Colonic mucosa (tissue), 4 donors: ENCODE data around the gene P4HB. TPM values are rescaled to one million over a fixed set of nuclear protein-coding genes. Genes with fewer than 3 reads are reported as not detected.

Source experiments
- DNase-seq: peaks from one replicate; pipeline ENCODE4 v3.0.0-alpha.2; 2020
- H3K27ac ChIP-seq: fragments of 200-600 bp; one replicate; pipeline ENCODE4 v1.8.0; 2021
- H3K27me3 ChIP-seq: fragments of 200-600 bp; one replicate; pipeline ENCODE4 v1.8.0; 2021
- H3K36me3 ChIP-seq: fragments of 200-600 bp; one replicate; pipeline ENCODE4 v1.8.0; 2021
- H3K4me1 ChIP-seq: fragments of 200-600 bp; one replicate; pipeline ENCODE4 v1.8.0; 2021; ENCODE audit warnings: mild to moderate bottlenecking
- H3K4me3 ChIP-seq: fragments of 200-600 bp; one replicate; pipeline ENCODE4 v1.8.0; 2021
- H3K9ac ChIP-seq, 2 donors: one replicate each; pipeline ENCODE4 v1.7.0; 2013; ENCODE audit warnings: control low read depth in 2 of 2, low read depth in 2 of 2, low read length in 2 of 2
- H3K9me3 ChIP-seq: fragments of 200-600 bp; one replicate; pipeline ENCODE4 v1.8.0; 2021
- CTCF ChIP-seq: fragments of 200-600 bp; IDR thresholded peaks from one replicate; pipeline ENCODE4 v1.8.0; 2022; ENCODE audit warnings: antibody characterized with exemption, mild to moderate bottlenecking
- intact Hi-C: fragments of 100-400 bp; cut with DNase I; formaldehyde crosslinking; loops from one replicate; pipeline ENCODE4 v1.14.1; 2022
- total RNA-seq, 2 donors: library from RNA; stranded (reverse); fragmentation: NEBNext Ultra II Directional in 1 of 2; extraction: Animal tissue kit (Norgen Biotek cat#: 25700) in 1 of 2; gene quantifications; one replicate each; pipeline ENCODE4 v1.2.1, GENCODE V29; 2021
- donor health status: healthy.
- donor health status: DM: no; HTN: no; CAD: no.
- donor health status: DM: no; HTN: no; CAD: no.

Gene P4HB
- total RNA-seq, 2 donors from 2014 or later = 719 to 1,051 TPM

- H3K27me3 ChIP-seq = peaks cover 57% of the 10 kb centered on the region
- H3K27ac ChIP-seq = no peak overlapping the region
- H3K9ac ChIP-seq = no peak overlapping the region
- no peaks in the 10 kb centered on the region for H3K4me1 ChIP-seq
- no peak for TF ChIP-seq CTCF
- intact Hi-C loops = no loop called here
- no peak for DNase-seq
- H3K36me3 ChIP-seq = no peaks in the 10 kb centered on the region
- H3K9me3 ChIP-seq = no peaks in the 10 kb centered on the region
- no peak overlapping the region for H3K4me3 ChIP-seq
Measured at GRCh38 chr17:81807210-81807719, 53.1 kb downstream of the P4HB start.

- no peak overlapping the region for H3K9ac ChIP-seq
- no peaks in the 10 kb centered on the region for H3K9me3 ChIP-seq
- no peak overlapping the region for H3K27ac ChIP-seq
- H3K27me3 ChIP-seq = peaks cover 62% of the 10 kb centered on the region
- no peaks in the 10 kb centered on the region for H3K36me3 ChIP-seq
- no peak for TF ChIP-seq CTCF
- no peak for DNase-seq
- H3K4me3 ChIP-seq = no peak overlapping the region
- intact Hi-C loops = no loop called here
- no peaks in the 10 kb centered on the region for H3K4me1 ChIP-seq
Measured at GRCh38 chr17:81806461-81807209, 53.7 kb downstream of the P4HB start.

- no peaks in the 10 kb centered on the region for H3K4me1 ChIP-seq
- intact Hi-C loops = no loop called here
- DNase-seq = no peak
- H3K27me3 ChIP-seq = peaks cover 64% of the 10 kb centered on the region
- no peaks in the 10 kb centered on the region for H3K36me3 ChIP-seq
- H3K27ac ChIP-seq = no peak overlapping the region
- TF ChIP-seq CTCF = no peak
- H3K4me3 ChIP-seq = no peak overlapping the region
- no peak overlapping the region for H3K9ac ChIP-seq
- H3K9me3 ChIP-seq = no peaks in the 10 kb centered on the region
Measured at GRCh38 chr17:81805707-81806460, 54.5 kb downstream of the P4HB start.

- Histone ChIP-seq H3K4me1 (no peaks in the 10 kb centered on the region), H3K36me3 (no peaks in the 10 kb centered on the region), H3K9ac (no peak overlapping the region), H3K4me3 (no peak overlapping the region), H3K9me3 (no peaks in the 10 kb centered on the region), H3K27ac (no peak overlapping the region), H3K27me3 (peaks cover 64% of the 10 kb centered on the region)
- TF ChIP-seq CTCF = no peak
- intact Hi-C loops = no loop called here
- no peak for DNase-seq
Measured at GRCh38 chr17:81804559-81805399, 55.6 kb downstream of the P4HB start.
